NCI-H2029 treated with DMSO at 0.1 percent for 48 hours (cell line): Measurements from ENCODE around the gene GABRG3.
A peak's percentile ranks its signal among the peaks of the same experiment; 100 is the strongest.

Experiments used
- DNase-seq: peaks from one replicate; lab custom pipeline; 2025; lab: John Stamatoyannopoulos, UW

GABRG3 gene

GRCh38 chr15:27065151-27065550 lies 94.2 kb downstream of the GABRG3 start:
- no peak for DNase-seq

- DNase-seq: no peak
Observed at GRCh38 chr15:27065785-27066184, 94.8 kb downstream of the GABRG3 start.

- DNase-seq: no peak
Observed at GRCh38 chr15:27066446-27066845, 95.5 kb downstream of the GABRG3 start.

GRCh38 chr15:27067175-27067574 lies 96.2 kb downstream of the GABRG3 start:
- no peak for DNase-seq

- no peak for DNase-seq
Observed at GRCh38 chr15:27070841-27071240, 99.9 kb downstream of the GABRG3 start.

- DNase-seq: no peak
Observed at GRCh38 chr15:27074179-27074578, 103.2 kb downstream of the GABRG3 start.

- DNase-seq: no peak
Observed at GRCh38 chr15:27077790-27078189, 106.8 kb downstream of the GABRG3 start.

GRCh38 chr15:27081676-27082418 lies 110.9 kb downstream of the GABRG3 start:
- no peak for DNase-seq

GRCh38 chr15:27082526-27082925 lies 111.5 kb downstream of the GABRG3 start:
- DNase-seq: no peak

GRCh38 chr15:27084844-27085243 lies 113.9 kb downstream of the GABRG3 start:
- peak; percentile 48 for DNase-seq

GRCh38 chr15:27086149-27086548 lies 115.2 kb downstream of the GABRG3 start:
- DNase-seq: no peak

GRCh38 chr15:27086805-27087204 lies 115.8 kb downstream of the GABRG3 start:
- DNase-seq: no peak

GRCh38 chr15:27087651-27088583 lies 116.9 kb downstream of the GABRG3 start:
- DNase-seq: no peak

GRCh38 chr15:27088584-27089232 lies 117.7 kb downstream of the GABRG3 start:
- no peak for DNase-seq

GRCh38 chr15:27089233-27089586 lies 118.2 kb downstream of the GABRG3 start:
- no peak for DNase-seq

- no peak for DNase-seq
Observed at GRCh38 chr15:27089676-27090075, 118.7 kb downstream of the GABRG3 start.

- no peak for DNase-seq
Observed at GRCh38 chr15:27091270-27091940, 120.4 kb downstream of the GABRG3 start.

- no peak for DNase-seq
Observed at GRCh38 chr15:27092390-27092789, 121.4 kb downstream of the GABRG3 start.

- DNase-seq: no peak
Observed at GRCh38 chr15:27094235-27094634, 123.3 kb downstream of the GABRG3 start.

GRCh38 chr15:27095886-27096624 lies 125.1 kb downstream of the GABRG3 start:
- DNase-seq: no peak

GRCh38 chr15:27097506-27097905 lies 126.5 kb downstream of the GABRG3 start:
- no peak for DNase-seq
